Testis (tissue), 2 donors: ENCODE data around the gene KRT77.

Source experiments
- POLR2A ChIP-seq: fragments of 450-650 bp; IDR thresholded peaks from one replicate; pipeline ENCODE4 v1.6.1; 2017; ENCODE audit warnings: antibody characterized with exemption, mild to moderate bottlenecking, moderate library complexity
- TF ChIP-seq, protein P1 (sequence below), 3 experiments: fragments of 450-650 bp in 2 of 3; fragments of 200-600 bp in 1 of 3; sonication (generic) in 1 of 3; IDR thresholded peaks; one replicate each; pipeline ENCODE4 v1.5.1; 2016 to 2019; ENCODE audit warnings: antibody characterized with exemption in 3 of 3, mild to moderate bottlenecking in 2 of 3, moderate library complexity in 1 of 3

- TF ChIP-seq, protein P1, sequence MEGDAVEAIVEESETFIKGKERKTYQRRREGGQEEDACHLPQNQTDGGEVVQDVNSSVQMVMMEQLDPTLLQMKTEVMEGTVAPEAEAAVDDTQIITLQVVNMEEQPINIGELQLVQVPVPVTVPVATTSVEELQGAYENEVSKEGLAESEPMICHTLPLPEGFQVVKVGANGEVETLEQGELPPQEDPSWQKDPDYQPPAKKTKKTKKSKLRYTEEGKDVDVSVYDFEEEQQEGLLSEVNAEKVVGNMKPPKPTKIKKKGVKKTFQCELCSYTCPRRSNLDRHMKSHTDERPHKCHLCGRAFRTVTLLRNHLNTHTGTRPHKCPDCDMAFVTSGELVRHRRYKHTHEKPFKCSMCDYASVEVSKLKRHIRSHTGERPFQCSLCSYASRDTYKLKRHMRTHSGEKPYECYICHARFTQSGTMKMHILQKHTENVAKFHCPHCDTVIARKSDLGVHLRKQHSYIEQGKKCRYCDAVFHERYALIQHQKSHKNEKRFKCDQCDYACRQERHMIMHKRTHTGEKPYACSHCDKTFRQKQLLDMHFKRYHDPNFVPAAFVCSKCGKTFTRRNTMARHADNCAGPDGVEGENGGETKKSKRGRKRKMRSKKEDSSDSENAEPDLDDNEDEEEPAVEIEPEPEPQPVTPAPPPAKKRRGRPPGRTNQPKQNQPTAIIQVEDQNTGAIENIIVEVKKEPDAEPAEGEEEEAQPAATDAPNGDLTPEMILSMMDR (IDR thresholded peaks at IDR 0.05) = no peak
- no peak for TF ChIP-seq POLR2A
Measured at GRCh38 chr12:52726451-52726850, 23.1 kb upstream of the KRT77 start.
